Measurements from ENCODE around the gene HNRNPAB. TPM values are rescaled to one million over a fixed set of nuclear protein-coding genes. Genes with fewer than 3 reads are reported as not detected.
"Not testable (repeated sequence)": the region's sequence is repeated elsewhere in the genome, so short reads cannot be mapped to it uniquely, and the experiment has no call there.

HNRNPAB gene
- total RNA-seq, 6 experiments from 2014 or later = 153 to 218 (median 197) TPM

DNA sequence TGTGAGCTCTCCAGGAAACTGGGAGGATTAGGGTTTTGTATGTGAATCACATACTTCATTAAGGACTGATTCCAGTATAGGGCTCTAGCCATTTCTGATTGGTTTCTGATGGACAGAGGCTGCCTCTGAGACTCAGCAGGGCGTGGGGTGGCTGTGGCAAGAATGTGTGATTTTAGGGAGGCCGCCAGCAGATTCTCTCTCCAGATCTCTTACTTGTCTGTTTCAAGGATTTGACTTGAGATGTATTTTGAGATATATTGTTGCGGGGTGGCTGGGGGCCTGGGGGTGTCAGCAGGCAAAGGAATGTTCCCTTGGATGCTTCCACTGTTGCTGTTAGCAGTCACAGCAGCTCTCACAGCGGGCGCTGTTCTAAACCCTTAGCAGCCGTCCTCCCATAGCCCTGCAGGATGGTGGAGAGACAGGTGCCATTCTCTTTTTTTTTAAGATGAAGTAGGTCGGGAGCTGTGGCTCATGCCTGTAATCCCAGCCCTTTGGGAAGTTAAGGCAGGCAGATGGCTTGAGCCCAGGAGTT lies 8.0 kb upstream of the HNRNPAB start:
- no peak for DNase-seq
- H3K36me3 Mint-ChIP-seq (ENCODE audit: low read depth) = no peaks in the 10 kb centered on the region
- H3K4me3 Mint-ChIP-seq = no peak overlapping the region
- peaks cover 4% of the 10 kb centered on the region; the same call in 1 of the 2 replicates for H3K9me3 Mint-ChIP-seq
- TF ChIP-seq, protein P1, sequence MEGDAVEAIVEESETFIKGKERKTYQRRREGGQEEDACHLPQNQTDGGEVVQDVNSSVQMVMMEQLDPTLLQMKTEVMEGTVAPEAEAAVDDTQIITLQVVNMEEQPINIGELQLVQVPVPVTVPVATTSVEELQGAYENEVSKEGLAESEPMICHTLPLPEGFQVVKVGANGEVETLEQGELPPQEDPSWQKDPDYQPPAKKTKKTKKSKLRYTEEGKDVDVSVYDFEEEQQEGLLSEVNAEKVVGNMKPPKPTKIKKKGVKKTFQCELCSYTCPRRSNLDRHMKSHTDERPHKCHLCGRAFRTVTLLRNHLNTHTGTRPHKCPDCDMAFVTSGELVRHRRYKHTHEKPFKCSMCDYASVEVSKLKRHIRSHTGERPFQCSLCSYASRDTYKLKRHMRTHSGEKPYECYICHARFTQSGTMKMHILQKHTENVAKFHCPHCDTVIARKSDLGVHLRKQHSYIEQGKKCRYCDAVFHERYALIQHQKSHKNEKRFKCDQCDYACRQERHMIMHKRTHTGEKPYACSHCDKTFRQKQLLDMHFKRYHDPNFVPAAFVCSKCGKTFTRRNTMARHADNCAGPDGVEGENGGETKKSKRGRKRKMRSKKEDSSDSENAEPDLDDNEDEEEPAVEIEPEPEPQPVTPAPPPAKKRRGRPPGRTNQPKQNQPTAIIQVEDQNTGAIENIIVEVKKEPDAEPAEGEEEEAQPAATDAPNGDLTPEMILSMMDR (IDR thresholded peaks at IDR 0.05) = no peak
- peaks cover 24% of the 10 kb centered on the region for H3K27me3 Mint-ChIP-seq (ENCODE audit: insufficient read depth)
- peaks cover 8% of the 10 kb centered on the region; the same call in 1 of the 2 replicates for H3K4me1 Mint-ChIP-seq (ENCODE audit: low read depth)
- no peak overlapping the region for H3K27ac Mint-ChIP-seq

DNA sequence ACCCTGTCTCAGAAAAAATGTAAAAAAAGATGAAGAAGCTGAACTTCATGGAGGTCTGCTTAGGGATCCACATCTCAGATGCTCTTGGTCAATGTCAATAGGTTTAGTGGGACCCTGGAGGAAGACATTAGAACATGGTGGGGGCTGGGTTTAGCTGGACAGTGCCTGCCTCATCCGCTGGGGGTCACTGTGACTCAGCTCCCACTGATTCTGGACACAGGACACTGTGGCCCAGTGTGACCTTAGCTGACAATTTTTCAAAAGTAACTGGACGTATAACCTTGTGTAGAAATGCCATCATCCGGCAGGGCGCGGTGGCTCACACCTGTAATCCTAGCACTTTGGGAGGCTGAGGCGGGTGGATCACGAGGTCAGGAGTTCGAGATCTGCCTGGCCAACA lies 7.3 kb upstream of the HNRNPAB start:
- peaks cover 23% of the 10 kb centered on the region for H3K27me3 Mint-ChIP-seq (ENCODE audit: insufficient read depth)
- TF ChIP-seq, protein P1 (IDR thresholded peaks at IDR 0.05) = peak; percentile 67
- no peaks in the 10 kb centered on the region for H3K36me3 Mint-ChIP-seq (ENCODE audit: low read depth)
- peaks cover 4% of the 10 kb centered on the region; the same call in 1 of the 2 replicates for H3K9me3 Mint-ChIP-seq
- no peak overlapping the region for H3K27ac Mint-ChIP-seq
- DNase-seq = no peak
- H3K4me1 Mint-ChIP-seq (ENCODE audit: low read depth) = peaks cover 13% of the 10 kb centered on the region
- no peak overlapping the region for H3K4me3 Mint-ChIP-seq

GRCh38 chr5:178198151-178198550 lies 6.2 kb upstream of the HNRNPAB start:
- DNase-seq; H3K4me3 Mint-ChIP-seq; H3K27ac Mint-ChIP-seq; H3K36me3 Mint-ChIP-seq (ENCODE audit: low read depth); H3K9me3 Mint-ChIP-seq: not testable (repeated sequence)
- peaks cover 23% of the 10 kb centered on the region for H3K27me3 Mint-ChIP-seq (ENCODE audit: insufficient read depth)
- peaks cover 13% of the 10 kb centered on the region for H3K4me1 Mint-ChIP-seq (ENCODE audit: low read depth)

DNA sequence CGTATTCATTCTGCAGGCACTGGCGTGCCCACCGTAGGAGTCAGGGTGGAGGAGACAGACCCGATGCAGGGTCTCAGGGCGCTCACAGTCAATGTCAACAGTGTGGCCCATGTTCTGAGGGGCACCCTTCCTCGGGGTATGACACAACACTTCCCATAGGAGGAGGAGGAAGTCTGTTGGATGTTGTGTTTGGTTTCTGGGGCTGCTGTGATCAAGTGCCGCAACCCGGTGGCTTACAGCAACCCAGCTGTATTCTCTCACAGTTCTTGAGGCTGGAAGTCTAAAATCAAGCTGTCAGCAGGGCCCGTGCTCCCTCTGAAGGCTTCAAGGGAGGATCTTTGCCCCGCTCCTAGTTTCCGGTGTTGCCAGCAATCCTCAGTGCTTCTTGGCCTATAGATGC lies 5.6 kb upstream of the HNRNPAB start:
- TF ChIP-seq, protein P1 (IDR thresholded peaks at IDR 0.05) = no peak
- Mint-ChIP-seq H3K36me3 (ENCODE audit: low read depth) (no peaks in the 10 kb centered on the region), H3K9me3 (no peaks in the 10 kb centered on the region), H3K27me3 (ENCODE audit: insufficient read depth) (peaks cover 21% of the 10 kb centered on the region), H3K27ac (no peak overlapping the region), H3K4me3 (no peak overlapping the region), H3K4me1 (ENCODE audit: low read depth) (peaks cover 9% of the 10 kb centered on the region)
- DNase-seq = no peak

DNA sequence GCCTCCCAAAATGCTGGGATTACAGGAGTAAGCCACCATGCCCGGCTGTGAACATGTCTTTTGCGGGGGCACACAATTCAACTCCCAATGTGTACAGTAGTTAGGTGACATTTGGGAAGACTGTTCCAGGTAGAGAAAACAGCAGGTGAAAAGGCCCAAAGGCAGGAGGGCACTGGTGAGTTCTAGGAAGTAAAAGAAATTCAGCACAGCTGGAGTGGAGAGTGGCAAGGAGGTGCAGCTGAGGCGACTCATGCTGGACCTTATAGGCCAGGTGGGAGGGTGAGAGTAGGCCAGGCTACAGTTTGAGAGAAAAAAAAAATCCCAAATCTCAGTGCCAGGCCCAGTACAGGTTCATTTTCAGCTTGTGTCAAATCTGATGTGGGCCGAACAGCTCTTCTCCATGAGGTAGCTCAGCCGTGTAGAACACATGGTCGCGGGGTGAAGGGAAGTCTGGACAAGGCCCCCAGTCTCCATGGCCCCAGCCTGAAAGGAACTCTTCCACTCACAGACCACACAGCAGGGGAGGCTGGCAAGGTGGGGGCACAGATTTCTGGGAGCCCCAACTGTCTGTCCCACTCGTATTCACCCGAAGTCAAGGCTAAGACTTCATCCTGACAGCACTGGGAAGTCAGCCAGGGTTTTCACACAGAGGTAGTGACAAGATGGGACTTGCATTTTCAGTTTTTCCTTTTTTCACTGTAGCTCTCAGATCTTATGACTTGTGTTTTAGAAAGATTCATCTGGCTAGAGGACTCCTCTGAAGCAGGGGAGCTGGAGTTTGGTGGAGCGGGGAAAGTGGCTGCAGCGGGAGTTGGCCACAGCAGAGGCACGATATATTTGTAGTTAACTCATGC lies 4.5 kb upstream of the HNRNPAB start:
- TF ChIP-seq, protein P1 (IDR thresholded peaks at IDR 0.05) = no peak
- H3K9me3 Mint-ChIP-seq = peaks cover 4% of the 10 kb centered on the region
- H3K27ac Mint-ChIP-seq = no peak overlapping the region
- peaks cover 9% of the 10 kb centered on the region for H3K4me1 Mint-ChIP-seq (ENCODE audit: low read depth)
- H3K4me3 Mint-ChIP-seq = no peak overlapping the region
- peaks cover 16% of the 10 kb centered on the region for H3K27me3 Mint-ChIP-seq (ENCODE audit: insufficient read depth)
- no peaks in the 10 kb centered on the region; the same call in 1 of the 2 replicates for H3K36me3 Mint-ChIP-seq (ENCODE audit: low read depth)
- no peak for DNase-seq

Measured in HFFc6 (cell line).